ENCODE results near the gene ZGLP1.
A peak's percentile ranks its signal among the peaks of the same experiment; 100 is the strongest.
"Not testable (repeated sequence)": the region's sequence is repeated elsewhere in the genome, so short reads cannot be mapped to it uniquely, and the experiment has no call there.

The ZGLP1 gene

DNA sequence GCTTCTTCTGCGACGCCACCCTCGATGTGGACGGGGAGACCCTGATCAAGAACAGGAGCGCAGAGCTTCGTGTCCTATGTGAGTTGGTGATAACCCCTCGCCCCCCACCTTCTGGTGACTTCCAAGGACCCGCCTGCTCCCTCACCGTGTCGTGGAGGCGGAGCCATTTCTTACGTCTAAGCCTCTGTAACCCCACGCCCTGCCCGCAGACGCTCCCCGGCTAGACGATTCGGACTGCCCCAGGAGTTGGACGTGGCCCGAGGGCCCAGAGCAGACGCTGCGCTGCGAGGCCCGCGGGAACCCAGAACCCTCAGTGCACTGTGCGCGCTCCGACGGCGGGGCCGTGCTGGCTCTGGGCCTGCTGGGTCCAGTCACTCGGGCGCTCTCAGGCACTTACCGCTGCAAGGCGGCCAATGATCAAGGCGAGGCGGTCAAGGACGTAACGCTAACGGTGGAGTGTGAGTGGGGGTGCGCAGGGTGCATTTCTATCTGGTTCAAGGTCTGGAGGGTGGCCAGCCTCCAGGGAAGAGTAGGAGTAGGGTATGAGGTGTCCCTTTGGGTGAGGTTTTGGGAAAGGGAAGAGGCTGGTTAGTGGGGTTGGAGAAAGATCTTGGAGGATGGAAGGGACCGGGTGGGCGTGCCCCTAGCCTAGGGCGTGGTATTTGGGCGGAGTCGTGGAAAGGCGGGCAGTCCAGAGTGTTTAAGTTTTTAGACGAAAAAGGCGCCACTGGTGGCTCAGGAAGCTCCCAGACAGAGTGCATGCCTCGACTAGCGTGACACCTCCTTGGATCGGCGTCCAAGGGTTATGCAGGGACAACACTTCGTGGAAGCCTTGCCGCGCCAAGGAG is 16.6 kb downstream of the ZGLP1 start:
- no peak for DNase-seq

- DNase-seq = peak; percentile 63
Observed at GRCh38 chr19:10292206-10292788, 17.3 kb downstream of the ZGLP1 start.

DNA sequence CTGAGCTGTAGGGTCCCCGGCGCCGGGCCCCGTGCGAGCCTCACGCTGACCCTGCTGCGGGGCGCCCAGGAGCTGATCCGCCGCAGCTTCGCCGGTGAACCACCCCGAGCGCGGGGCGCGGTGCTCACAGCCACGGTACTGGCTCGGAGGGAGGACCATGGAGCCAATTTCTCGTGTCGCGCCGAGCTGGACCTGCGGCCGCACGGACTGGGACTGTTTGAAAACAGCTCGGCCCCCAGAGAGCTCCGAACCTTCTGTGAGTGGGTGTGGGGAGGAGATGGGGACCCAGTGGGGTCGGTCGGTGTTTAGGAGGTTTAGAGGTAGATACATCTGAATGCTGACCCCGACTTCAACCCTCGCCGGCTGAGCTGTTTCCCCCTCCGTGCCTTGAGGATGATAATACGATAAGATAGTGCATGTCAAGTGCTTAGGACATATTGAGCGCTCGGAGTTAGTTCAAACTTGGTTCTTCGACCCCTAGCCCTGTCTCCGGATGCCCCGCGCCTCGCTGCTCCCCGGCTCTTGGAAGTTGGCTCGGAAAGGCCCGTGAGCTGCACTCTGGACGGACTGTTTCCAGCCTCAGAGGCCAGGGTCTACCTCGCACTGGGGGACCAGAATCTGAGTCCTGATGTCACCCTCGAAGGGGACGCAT is 17.9 kb downstream of the ZGLP1 start:
- DNase-seq = no peak

DNA sequence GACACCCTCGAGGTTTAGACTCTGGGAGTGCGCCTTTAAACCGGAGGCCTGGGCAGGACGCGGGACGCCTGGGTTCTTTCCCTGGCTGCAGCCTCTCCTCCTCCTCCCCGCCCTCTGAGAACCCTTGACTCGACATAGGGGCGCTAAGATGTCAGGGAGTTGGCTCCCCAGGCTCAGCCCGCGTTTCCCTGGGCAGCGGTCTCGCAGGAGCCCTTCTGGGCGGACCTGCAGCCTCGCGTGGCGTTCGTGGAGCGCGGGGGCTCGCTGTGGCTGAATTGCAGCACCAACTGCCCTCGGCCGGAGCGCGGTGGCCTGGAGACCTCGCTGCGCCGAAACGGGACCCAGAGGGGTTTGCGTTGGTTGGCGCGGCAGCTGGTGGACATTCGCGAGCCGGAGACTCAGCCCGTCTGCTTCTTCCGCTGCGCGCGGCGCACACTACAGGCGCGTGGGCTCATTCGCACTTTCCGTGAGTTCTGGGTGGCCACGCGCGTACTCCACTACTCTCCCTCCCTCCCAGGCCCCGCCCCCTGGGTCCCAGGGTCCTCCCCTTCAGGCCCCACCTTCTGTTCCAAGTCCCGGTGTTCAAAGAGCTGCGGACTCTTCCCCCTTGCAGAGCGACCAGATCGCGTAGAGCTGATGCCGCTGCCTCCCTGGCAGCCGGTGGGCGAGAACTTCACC is 18.6 kb downstream of the ZGLP1 start:
- DNase-seq = peak; percentile 55

DNA sequence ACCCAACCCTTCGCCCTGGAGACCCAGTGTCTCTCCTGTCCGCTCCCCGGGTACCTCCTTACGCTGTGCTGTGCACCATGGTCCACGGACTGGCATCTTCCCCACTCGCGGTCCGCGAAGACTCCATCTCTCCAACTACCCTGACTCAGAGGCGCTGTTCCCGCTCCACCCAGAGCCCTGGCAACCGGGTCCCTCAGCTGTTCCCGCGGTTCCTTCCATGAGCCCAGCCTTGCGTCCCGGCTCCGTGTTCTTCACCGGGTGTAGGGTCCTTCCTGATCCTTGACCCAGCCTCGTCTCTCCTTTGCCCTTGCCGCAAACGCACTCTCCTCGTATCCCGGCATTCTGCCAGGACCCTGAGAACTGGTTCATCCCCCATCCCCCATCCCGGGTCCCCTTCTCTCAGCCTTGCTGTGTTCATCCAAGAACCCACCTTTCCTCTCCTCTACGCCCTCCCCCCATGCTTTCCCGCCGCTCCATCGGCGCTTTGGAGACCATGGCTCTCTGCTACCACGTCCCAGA is 19.2 kb downstream of the ZGLP1 start:
- DNase-seq = no peak

DNA sequence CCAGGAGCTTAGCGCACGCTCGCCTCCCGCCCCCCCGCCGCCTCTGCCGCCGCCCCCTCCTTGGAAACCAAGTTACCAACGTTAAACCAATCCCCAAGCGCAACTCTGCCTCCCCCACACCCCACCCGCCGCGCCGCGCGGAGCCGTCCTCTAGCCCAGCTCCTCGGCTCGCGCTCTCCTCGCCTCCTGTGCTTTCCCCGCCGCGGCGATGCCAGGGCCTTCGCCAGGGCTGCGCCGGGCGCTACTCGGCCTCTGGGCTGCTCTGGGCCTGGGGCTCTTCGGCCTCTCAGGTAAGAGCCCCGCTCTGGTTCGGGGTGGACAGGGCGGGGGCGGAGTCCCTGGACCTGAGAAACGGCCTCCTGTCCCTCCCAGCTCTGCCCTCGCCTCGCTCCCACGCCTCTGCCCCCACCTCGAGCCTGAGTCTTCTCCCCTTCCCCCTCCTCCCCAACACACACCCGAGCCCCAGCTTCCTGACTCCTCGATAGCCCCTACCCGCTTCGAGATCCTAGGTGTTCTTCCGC is 19.7 kb downstream of the ZGLP1 start, which contains the start of gene ICAM5:
Gene ICAM5 (plus strand): TSS at position 117 of the 521 bp plus-strand sequence. CDS start 92 bp downstream, at position 209.
- DNase-seq = peak; percentile 66

DNA sequence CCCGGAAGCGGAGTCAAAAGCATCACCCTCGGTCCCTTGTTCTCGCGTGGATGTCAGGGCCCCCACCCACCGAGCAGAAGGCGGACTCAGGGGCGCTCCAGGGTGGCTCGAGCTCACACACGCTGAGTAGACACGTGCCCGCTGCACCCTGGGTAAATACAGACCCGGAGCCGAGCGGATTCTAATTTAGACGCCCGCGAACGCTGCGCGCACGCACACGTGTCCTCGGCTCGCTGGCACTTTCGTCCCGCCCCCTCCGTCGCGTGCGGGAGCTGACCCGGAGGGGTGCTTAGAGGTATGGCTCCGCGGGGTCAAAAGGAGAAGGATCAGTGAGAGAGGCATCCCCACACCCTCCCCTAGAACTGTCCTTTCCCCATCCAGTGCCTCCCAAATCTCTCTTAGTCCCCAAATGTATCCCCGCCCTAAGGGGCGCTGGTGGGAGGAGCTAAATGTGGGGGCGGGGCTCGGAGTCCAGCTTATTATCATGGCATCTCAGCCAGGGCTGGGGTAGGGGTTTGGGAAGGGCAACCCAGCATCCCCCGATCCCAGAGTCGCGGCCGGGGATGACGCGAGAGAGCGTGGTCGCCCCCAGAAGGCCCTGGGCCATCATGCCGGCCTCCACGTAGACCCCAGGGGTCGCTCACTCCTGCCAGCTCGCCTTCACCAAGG is 20.3 kb downstream of the ZGLP1 start:
- DNase-seq = peak; percentile 80

DNA sequence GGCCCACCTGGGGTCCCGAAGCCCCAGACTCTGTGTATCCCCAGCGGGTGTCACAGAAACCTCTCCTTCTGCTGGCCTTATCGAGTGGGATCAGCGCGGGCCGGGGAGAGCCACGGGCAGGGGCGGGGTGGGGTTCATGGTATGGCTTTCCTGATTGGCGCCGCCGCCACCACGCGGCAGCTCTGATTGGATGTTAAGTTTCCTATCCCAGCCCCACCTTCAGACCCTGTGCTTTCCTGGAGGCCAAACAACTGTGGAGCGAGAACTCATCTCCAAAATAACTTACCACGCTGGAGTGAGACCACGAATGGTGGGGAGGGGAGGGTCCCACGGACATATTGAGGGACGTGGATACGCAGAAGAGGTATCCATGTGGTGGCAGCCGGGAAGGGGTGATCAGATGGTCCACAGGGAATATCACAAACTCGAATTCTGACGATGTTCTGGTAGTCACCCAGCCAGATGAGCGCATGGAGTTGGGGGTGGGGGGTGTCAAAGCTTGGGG is 20.9 kb downstream of the ZGLP1 start:
- DNase-seq = peak; percentile 47

GRCh38 chr19:10286803-10287737 is 22.5 kb downstream of the ZGLP1 start, which contains the start of gene ICAM4:
Gene ICAM4 (plus strand): TSS chr19:10286955. CDS start chr19:10287013, 58 bp downstream.
- no peak for DNase-seq

DNA sequence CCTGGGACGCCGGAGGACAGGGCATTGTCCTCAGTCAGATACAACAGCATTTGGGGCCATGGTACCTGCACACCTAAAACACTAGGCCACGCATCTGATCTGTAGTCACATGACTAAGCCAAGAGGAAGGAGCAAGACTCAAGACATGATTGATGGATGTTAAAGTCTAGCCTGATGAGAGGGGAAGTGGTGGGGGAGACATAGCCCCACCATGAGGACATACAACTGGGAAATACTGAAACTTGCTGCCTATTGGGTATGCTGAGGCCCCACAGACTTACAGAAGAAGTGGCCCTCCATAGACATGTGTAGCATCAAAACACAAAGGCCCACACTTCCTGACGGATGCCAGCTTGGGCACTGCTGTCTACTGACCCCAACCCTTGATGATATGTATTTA is 24.2 kb downstream of the ZGLP1 start:
- no peak for DNase-seq

DNA sequence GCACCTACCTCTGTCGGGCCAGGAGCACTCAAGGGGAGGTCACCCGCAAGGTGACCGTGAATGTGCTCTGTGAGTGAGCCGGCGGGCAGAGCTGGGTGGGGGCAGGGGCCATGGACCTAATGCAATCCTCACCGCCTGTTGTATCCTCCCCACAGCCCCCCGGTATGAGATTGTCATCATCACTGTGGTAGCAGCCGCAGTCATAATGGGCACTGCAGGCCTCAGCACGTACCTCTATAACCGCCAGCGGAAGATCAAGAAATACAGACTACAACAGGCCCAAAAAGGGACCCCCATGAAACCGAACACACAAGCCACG is 24.7 kb downstream of the ZGLP1 start:
- no peak for DNase-seq

GRCh38 chr19:10284065-10284959 is 25.3 kb downstream of the ZGLP1 start:
- no peak for DNase-seq

GRCh38 chr19:10283301-10284064 is 26.1 kb downstream of the ZGLP1 start:
- DNase-seq = no peak

DNA sequence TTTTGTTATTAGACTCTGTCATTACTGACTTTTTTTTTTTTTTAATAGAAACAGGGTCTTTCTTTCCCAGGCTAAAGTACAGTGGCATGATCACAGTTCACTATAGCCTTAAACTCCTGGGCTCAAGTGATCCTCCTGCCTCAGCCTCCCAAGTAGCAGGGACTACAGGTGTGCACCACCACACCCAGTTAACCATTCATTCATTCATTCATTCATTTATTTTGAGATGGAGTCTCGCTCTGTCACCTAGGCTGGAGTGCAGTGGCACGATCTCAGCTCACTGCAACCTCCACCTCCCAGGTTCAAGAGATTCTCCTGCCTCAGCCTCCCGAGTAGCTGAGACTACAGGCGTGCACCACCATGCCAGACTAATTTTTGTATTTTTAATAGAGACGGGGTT is 27.6 kb downstream of the ZGLP1 start:
- not testable (repeated sequence) for DNase-seq

- no peak for DNase-seq
Observed at GRCh38 chr19:10279737-10280442, 29.7 kb downstream of the ZGLP1 start.

- DNase-seq = no peak
Observed at GRCh38 chr19:10278935-10279334, 30.7 kb downstream of the ZGLP1 start.

DNA sequence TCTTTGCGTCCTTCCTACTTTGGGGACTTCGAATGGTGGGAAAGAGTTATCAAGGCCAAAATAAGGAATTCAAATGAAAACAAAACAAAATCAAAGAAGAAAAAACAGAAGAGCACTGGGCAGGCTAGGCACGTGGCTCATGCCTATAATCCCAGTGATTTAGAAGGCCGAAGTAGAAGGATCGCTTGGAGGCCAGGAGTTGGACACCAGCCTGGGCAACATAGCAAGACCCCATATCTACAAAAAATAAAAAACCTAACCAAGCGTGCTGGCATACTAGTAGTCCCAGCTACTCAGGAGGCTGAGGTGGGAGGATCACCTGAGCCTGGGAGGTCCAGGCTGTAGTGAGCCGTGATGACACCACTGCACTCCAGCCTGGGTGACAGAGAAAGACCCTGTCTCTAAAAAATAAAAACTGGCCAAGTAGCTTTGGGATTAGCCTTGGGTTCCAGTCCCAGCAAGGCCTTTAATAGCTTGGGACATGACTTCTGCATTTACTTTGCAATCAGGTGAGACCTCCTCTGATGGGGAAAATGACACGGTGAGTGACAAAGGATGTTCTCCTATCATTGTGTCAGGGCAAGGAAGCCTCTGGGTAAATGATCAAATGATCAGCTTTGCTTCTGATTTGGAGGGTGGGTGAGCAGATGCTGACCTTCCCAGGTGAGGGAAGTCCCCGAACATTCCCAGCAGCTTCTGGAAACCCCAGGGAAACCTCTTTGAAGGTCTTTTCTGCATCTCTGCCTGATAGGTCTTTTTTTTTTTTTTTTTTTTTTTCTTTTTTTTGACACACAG is 31.6 kb downstream of the ZGLP1 start:
- DNase-seq = no peak
